IPS DF 6.9 (cell line): ENCODE data around the gene DGCR8.

Experiments used
- DNase-seq: peaks from one replicate; pipeline ENCODE4 v3.0.0-alpha.2; 2013; ENCODE audit warnings: low read depth, low spot score
- H3K27ac ChIP-seq: one replicate; pipeline ENCODE4 v1.5.1; 2013; ENCODE audit warnings: low read length, control low read depth
- H3K27me3 ChIP-seq: 2 replicates; pipeline ENCODE4 v1.6.1; 2013; ENCODE audit warnings: mild to moderate bottlenecking, low read length; ENCODE audit not compliant: control insufficient read depth, insufficient read depth
- H3K36me3 ChIP-seq: 2 replicates; pipeline ENCODE4 v1.6.1; 2013; ENCODE audit warnings: low read length; ENCODE audit not compliant: control insufficient read depth, insufficient read depth
- H3K4me1 ChIP-seq: 2 replicates; pipeline ENCODE4 v1.6.1; 2013; ENCODE audit warnings: low read length; ENCODE audit not compliant: control insufficient read depth, insufficient read depth
- H3K4me3 ChIP-seq: 2 replicates; pipeline ENCODE4 v1.5.1; 2013; ENCODE audit warnings: mild to moderate bottlenecking, low read length
- H3K9me3 ChIP-seq: 2 replicates; pipeline ENCODE4 v1.6.1; 2013; ENCODE audit warnings: low read length, inconsistent platforms; ENCODE audit not compliant: control insufficient read depth, insufficient read depth
- WGBS: extraction: QIAGEN DNeasy Blood & Tissue Kit; methylation state at CpG from one replicate; pipeline ENCODE4 v1.1.7; 2013; ENCODE audit warnings: mixed read lengths, missing lambda C conversion rate; ENCODE audit not compliant: insufficient read length, insufficient coverage; 5-methylcytosine and 5-hydroxymethylcytosine counted together

DGCR8 gene

GRCh38 chr22:20038574-20038973 lies 41.5 kb upstream of the DGCR8 start:
- Histone ChIP-seq H3K36me3 (no peaks in the 10 kb centered on the region), H3K27me3 (no peaks in the 10 kb centered on the region), H3K4me1 (no peaks in the 10 kb centered on the region; the same call in 1 of the 2 replicates), H3K27ac (no peak overlapping the region), H3K4me3 (no peak overlapping the region), H3K9me3 (no peaks in the 10 kb centered on the region)
- no peak for DNase-seq
- no CpG with 5 or more reads among the region's 7 CpGs for WGBS

GRCh38 chr22:20039683-20040325 lies 40.2 kb upstream of the DGCR8 start:
- no peak overlapping the region for H3K4me3 ChIP-seq
- no CpG with 5 or more reads among the region's 9 CpGs for WGBS
- no peak overlapping the region for H3K27ac ChIP-seq
- no peaks in the 10 kb centered on the region; the same call in 1 of the 2 replicates for H3K4me1 ChIP-seq
- no peak for DNase-seq
- no peaks in the 10 kb centered on the region for H3K27me3 ChIP-seq
- no peaks in the 10 kb centered on the region for H3K9me3 ChIP-seq
- H3K36me3 ChIP-seq: no peaks in the 10 kb centered on the region

- no peaks in the 10 kb centered on the region for H3K4me1 ChIP-seq
- WGBS: no CpG with 5 or more reads among the region's 7 CpGs
- H3K4me3 ChIP-seq: no peak overlapping the region
- no peaks in the 10 kb centered on the region for H3K9me3 ChIP-seq
- no peaks in the 10 kb centered on the region for H3K36me3 ChIP-seq
- DNase-seq: no peak
- no peaks in the 10 kb centered on the region for H3K27me3 ChIP-seq
- H3K27ac ChIP-seq: no peak overlapping the region
These were observed 39.5 kb upstream of the DGCR8 start for GRCh38 chr22:20040327-20041200.

GRCh38 chr22:20043057-20043996 lies 36.7 kb upstream of the DGCR8 start:
- DNase-seq: no peak
- Histone ChIP-seq H3K27me3 (no peaks in the 10 kb centered on the region), H3K4me3 (no peak overlapping the region), H3K4me1 (no peaks in the 10 kb centered on the region), H3K9me3 (no peaks in the 10 kb centered on the region), H3K27ac (no peak overlapping the region), H3K36me3 (no peaks in the 10 kb centered on the region)
- no CpG with 5 or more reads among the region's 26 CpGs for WGBS

- no CpG with 5 or more reads among the region's 7 CpGs for WGBS
- Histone ChIP-seq H3K27me3 (no peaks in the 10 kb centered on the region), H3K4me1 (no peaks in the 10 kb centered on the region), H3K27ac (no peak overlapping the region), H3K9me3 (no peaks in the 10 kb centered on the region), H3K36me3 (no peaks in the 10 kb centered on the region), H3K4me3 (no peak overlapping the region)
- DNase-seq: no peak
These were observed 36.1 kb upstream of the DGCR8 start for GRCh38 chr22:20043997-20044342.

- no CpG with 5 or more reads among the region's 10 CpGs for WGBS
- no peaks in the 10 kb centered on the region for H3K27me3 ChIP-seq
- no peak overlapping the region for H3K27ac ChIP-seq
- no peaks in the 10 kb centered on the region for H3K9me3 ChIP-seq
- no peak for DNase-seq
- H3K4me1 ChIP-seq: no peaks in the 10 kb centered on the region
- no peak overlapping the region for H3K4me3 ChIP-seq
- H3K36me3 ChIP-seq: no peaks in the 10 kb centered on the region
These were observed 35.4 kb upstream of the DGCR8 start for GRCh38 chr22:20044495-20045151.

- H3K27me3 ChIP-seq: no peaks in the 10 kb centered on the region
These were observed 33.3 kb upstream of the DGCR8 start for GRCh38 chr22:20046730-20047129.

GRCh38 chr22:20051927-20052308 lies 28.1 kb upstream of the DGCR8 start:
- H3K4me1 ChIP-seq: no peaks in the 10 kb centered on the region
- no peaks in the 10 kb centered on the region for H3K27me3 ChIP-seq
- DNase-seq: no peak
- WGBS: no CpG with 5 or more reads among the region's 6 CpGs
- H3K4me3 ChIP-seq: no peak overlapping the region
- no peaks in the 10 kb centered on the region for H3K9me3 ChIP-seq
- H3K27ac ChIP-seq: no peak overlapping the region
- peaks cover 3% of the 10 kb centered on the region; the same call in 1 of the 2 replicates for H3K36me3 ChIP-seq

More at GRCh38 chr22:20046730-20047129, 33.3 kb upstream of the DGCR8 start:
- Histone ChIP-seq H3K27ac (no peak overlapping the region), H3K9me3 (no peaks in the 10 kb centered on the region), H3K4me1 (no peaks in the 10 kb centered on the region), H3K4me3 (no peak overlapping the region), H3K36me3 (no peaks in the 10 kb centered on the region)
- no CpG with 5 or more reads among the region's 4 CpGs for WGBS
- no peak for DNase-seq

GRCh38 chr22:20052309-20053259 lies 27.5 kb upstream of the DGCR8 start:
- H3K4me3 ChIP-seq: no peak overlapping the region
- H3K4me1 ChIP-seq: no peaks in the 10 kb centered on the region
- no peaks in the 10 kb centered on the region for H3K27me3 ChIP-seq
- peaks cover 3% of the 10 kb centered on the region; the same call in 1 of the 2 replicates for H3K36me3 ChIP-seq
- no peaks in the 10 kb centered on the region for H3K9me3 ChIP-seq
- no peak for DNase-seq
- no CpG with 5 or more reads among the region's 26 CpGs for WGBS
- H3K27ac ChIP-seq: no peak overlapping the region
